ENCODE measurements around the gene FBXL7.

GRCh38 chr5:15585841-15586591 lies 86.0 kb downstream of the FBXL7 start:
- TF ChIP-seq, protein P1, sequence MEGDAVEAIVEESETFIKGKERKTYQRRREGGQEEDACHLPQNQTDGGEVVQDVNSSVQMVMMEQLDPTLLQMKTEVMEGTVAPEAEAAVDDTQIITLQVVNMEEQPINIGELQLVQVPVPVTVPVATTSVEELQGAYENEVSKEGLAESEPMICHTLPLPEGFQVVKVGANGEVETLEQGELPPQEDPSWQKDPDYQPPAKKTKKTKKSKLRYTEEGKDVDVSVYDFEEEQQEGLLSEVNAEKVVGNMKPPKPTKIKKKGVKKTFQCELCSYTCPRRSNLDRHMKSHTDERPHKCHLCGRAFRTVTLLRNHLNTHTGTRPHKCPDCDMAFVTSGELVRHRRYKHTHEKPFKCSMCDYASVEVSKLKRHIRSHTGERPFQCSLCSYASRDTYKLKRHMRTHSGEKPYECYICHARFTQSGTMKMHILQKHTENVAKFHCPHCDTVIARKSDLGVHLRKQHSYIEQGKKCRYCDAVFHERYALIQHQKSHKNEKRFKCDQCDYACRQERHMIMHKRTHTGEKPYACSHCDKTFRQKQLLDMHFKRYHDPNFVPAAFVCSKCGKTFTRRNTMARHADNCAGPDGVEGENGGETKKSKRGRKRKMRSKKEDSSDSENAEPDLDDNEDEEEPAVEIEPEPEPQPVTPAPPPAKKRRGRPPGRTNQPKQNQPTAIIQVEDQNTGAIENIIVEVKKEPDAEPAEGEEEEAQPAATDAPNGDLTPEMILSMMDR (conservative IDR thresholded peaks at IDR 0.05): no peak
- TF ChIP-seq ZFX (IDR thresholded peaks at IDR 0.05): no peak

All from C4-2B (cell line).